ENCODE data around the gene GPR34.
"Not testable (repeated sequence)": the region's sequence is repeated elsewhere in the genome, so short reads cannot be mapped to it uniquely, and the experiment has no call there.

GPR34 gene

DNA sequence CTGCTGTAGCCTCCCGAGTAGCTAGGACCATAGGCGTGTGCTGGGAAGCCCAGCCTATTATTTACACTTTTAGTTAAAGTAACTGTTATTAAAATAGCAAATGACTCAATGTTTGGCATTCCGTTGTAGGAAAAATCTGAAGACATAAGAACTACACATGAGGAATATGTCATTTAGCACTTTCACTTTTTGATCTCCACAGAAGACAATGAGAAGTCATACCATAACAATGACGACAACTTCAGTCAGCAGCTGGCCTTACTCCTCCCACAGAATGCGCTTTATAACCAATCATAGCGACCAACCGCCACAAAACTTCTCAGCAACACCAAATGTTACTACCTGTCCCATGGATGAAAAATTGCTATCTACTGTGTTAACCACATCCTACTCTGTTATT, 6.7 kb downstream of the GPR34 start:
- peak; percentile 17 for DNase-seq (ENCODE audit: low read depth)

DNA sequence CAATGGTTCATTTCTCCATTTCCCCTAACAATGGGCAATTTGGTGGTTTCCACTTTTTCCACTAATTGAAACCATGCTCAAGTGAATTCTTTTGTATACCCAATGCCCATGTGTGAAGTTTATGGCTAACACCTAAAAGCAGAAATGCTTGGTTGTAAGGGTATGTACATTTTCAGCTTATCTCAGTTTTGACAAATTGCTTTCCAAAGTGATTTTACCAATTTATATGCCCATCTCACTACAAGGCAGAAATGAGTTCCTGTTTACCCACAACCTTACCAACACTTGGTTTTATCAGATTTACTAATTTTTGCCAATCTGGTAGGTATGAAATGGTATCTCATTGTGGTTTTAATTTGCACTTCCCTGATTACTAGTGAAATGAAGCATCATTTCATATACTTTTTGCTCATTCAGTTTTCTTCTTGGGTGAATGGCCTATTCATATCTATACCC, 14.8 kb downstream of the GPR34 start:
- no peak for DNase-seq (ENCODE audit: low read depth)

GRCh38 chrX:41705042-41705441, 16.3 kb downstream of the GPR34 start:
- no peak for DNase-seq (ENCODE audit: low read depth)

- no peak for DNase-seq (ENCODE audit: low read depth)
Observed at GRCh38 chrX:41705680-41706374, 17.1 kb downstream of the GPR34 start.

DNA sequence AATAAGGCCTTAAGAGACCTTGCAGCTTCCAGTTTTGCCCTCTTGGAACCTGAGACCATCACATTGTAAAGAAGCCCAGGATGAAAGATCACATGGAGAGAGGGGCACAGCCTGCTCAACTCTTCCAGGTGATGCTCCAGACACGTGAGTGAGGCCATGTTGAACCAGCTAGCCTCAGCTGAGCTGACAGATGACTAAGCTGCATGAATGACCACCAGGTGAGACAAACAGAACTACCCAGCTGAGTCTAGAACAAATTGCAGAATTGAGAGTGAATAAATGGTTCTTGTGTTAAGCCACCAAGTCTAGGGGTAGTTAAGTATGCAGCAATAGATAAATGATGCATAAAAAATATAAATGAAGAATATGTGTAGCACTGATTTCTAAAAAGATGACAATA, 18.4 kb downstream of the GPR34 start:
- no peak for DNase-seq (ENCODE audit: low read depth)

DNA sequence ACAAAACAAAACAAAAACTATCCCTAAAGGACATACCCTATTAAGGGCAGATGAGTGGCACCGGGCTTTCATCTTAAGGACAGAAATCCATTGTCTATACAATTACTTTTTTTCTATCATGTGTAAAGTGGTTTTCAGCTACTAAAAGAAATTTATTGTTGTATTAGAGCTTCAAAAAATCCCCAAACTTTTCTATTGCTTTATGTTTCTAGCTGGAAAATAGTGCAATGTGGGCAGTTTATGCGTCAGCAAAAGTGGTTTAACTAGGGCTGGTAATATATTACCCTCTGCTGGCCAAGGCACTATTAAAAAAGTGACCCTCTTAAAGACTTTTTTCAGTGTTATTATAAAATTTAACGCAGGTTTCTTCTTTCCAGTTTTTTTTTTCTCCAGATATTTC, 19.7 kb downstream of the GPR34 start:
- DNase-seq (ENCODE audit: low read depth) = no peak

DNA sequence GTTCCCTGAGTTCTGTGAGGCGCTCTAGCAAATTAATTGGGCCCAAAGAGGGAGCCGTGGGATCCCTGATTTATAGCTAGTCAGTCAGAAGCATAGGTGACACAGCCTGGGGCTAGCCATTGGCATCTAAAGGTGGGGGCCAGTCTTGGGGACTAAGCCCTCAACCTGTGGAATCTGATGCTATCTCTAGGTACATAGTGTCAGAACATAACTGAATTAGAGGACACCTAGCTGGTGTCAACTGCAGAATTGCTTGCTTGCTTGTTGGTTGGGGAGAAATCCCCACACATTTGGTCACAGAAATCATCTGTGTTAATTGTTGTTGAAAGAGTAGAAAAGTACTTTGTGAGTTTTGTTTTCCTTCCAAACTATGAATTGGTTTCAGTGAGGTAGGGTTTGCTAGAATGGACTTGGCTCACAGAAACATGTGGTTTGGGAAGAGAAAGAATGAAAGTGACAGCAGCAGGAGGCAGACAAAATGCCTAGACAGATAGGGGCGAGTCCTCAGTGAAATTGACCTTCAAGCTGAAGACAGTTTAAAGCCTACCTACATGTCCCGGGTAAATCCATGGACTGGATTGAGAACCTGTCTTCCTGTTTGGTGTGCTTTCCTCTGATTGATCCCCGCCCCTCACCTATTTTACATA, 22.4 kb downstream of the GPR34 start:
- DNase-seq (ENCODE audit: low read depth) = no peak

DNA sequence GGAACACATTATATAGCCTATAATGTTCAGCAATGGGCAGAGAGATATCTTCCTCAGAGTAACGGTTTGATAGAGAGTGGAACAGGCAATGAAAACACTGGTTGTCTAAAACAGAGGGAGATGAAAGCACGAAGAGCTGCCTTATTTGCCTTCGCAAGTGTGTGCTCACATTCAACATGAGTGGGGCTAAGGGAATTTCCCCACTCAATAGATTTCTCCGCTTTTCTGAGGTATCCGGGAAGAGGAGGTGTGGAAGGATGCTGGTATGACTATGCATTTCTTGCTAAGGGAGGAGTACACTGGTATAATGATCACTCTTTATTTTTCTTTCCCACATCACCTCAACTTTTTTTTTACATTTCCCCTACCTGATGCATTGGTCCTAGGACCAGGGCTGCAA, 27.4 kb downstream of the GPR34 start:
- DNase-seq (ENCODE audit: low read depth) = no peak

DNA sequence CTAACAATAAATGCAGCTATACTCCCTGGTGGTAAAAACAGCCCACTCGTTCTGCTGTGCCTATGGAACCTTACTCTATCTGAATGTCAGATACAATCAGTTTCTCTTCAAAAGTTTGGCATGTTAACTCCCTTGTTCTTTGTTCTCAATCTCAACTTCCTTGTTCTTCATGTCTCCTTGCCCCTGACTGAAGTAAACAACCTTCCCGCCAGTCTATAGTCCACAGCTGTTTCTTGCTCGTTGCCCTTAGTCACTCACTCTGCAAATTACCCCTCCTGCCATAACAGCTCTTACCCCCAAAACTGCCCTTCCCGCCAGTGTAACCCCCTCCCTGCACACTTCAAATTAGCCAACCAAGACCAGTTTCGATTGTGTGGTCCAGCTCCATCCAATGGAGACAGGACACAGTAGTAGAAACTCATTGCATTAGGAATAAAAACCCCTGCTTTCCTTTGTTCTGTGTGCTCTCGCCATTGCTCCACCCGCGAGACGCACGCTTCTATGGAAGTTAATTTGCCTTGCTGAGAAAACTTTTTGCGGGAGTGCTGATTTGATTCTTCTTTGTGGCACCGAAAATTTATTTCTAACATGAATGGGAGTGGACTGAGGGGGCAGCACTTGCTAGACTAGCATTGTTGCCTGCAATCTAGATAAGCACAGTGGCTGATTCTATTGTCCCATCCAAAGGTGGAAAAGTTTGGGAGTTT, 28.1 kb downstream of the GPR34 start:
- no peak for DNase-seq (ENCODE audit: low read depth)

DNA sequence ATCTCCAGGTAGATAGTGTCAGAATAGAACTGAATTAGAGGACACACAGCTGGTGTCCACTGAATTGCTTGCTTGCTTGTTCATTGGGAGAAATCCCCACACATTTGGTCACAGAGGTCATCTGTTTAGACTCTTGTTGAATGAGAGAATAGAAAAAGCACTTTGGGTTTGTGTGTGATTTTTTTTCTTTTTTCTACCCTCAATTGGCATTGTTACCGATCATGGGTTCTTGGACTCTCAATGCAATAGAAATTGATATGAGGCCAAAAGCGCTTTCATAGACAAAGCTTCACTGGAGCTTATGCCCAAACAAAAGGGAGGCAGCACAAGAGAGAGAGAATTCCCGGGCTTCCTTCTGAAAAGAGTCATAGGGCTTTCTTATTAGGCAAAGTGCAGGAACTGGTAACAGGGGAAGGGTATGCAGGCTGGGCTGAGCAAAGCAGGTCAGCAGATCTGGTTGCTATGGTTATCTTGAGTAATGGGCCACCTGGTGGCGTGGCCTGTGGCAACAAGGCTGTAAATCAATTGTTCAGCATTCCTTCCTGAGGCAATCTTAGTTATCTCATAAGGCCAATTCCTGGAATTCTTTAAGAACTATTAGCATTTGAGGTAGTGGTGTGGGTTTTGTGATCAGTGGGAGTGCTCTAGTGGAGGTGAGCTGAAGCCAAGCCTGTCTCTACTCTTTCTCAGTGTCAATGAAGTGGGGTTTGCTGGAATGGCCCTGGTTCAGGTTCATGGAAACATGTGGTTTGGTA, 29.9 kb downstream of the GPR34 start:
- DNase-seq (ENCODE audit: low read depth) = peak; percentile 7

DNA sequence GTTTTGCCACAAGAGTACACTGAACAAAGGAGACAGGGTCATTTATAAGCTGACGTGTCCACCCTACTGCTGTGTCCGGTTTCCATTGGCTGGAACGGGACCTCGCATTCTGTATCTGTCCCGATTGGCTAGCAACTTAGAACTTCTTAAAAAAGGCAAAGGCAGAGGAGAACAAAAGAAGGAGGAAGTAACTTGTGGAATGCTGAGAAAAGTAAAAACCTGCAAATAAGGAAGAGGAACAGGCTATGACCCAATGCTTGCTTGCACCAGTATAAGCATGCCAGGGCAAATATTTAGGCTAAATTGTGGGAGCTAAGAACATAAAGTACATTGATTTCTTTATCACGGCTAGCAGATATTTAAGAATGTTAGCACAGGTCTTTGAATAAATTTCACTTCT, 30.8 kb downstream of the GPR34 start:
- not testable (repeated sequence) for DNase-seq (ENCODE audit: low read depth)

DNA sequence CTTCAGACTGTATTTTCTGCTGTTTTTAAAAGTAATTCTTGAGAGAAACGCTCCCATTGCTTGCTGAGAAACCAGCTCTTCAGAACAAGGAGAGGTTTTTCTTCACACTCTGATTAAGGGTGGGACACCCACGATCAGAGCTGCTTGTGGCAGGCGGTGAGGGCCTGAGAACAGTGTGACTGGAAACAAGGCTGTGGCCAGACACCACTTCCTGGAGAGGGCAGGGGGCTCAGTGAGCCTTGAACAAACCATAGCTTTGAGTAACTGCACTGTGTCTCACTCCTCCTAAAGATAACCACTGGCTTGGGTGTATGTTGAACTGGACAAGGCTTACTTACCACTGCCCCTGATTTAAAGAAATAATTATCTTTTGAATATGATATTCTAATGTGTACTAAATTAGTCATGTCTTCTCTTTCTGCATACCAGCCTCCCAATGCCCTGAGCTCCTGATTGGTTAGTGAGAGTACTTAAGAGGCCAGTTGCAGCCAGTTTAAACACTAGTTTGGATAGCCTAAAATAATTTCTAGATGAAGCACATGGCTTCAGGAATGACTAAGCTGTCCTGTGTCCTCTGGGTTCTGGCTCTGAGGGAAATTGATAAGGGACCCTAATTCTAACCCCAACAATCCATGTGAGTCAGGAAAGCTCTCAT, 31.5 kb downstream of the GPR34 start:
- DNase-seq (ENCODE audit: low read depth) = peak; percentile 50

GRCh38 chrX:41721590-41721989, 32.8 kb downstream of the GPR34 start:
- no peak for DNase-seq (ENCODE audit: low read depth)

DNA sequence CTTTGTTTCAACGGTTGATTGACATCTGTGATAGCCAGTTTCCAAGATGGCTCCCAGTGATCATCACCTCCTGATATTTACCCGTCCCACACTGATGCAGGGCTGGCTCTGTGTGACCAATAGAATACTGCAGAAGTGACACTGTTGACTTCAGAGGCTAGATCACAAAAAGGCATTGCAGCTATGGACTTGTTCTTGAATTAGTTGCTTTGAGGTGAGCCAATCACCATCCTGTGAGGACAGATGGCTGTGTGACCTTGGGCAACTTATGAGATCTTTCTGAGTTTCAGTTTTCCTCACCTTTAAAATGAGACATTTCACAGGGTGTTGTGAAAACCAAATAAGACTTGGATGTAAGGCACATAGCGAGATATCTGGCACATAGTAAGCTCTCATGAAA, 33.4 kb downstream of the GPR34 start:
- no peak for DNase-seq (ENCODE audit: low read depth)

GRCh38 chrX:41722816-41723618, 34.2 kb downstream of the GPR34 start:
- peak; percentile 52 for DNase-seq (ENCODE audit: low read depth)

DNA sequence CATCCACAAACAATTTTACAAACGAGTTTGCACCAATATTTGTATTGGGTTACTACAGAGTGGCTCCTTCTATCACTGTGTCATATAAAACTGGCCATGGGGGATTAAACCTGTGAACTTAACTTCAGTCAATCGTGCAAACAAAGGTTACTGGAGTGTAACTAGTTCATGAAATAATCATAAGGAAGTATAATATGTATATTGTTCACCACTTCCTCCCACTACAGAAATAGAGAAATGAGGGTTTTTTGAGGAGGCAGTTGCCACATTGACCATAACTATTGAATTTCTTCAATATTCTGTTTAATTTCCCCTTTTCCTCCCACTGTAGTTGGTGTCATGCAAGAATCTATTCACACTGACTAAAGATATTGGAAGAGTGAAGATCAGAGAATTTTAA, 35.1 kb downstream of the GPR34 start, which contains the start of gene GPR82:
Gene GPR82 (plus strand): TSS at position 356 of the 400 bp plus-strand sequence. CDS start 2,846 bp downstream, outside the sequence.
- no peak for DNase-seq (ENCODE audit: low read depth)

DNA sequence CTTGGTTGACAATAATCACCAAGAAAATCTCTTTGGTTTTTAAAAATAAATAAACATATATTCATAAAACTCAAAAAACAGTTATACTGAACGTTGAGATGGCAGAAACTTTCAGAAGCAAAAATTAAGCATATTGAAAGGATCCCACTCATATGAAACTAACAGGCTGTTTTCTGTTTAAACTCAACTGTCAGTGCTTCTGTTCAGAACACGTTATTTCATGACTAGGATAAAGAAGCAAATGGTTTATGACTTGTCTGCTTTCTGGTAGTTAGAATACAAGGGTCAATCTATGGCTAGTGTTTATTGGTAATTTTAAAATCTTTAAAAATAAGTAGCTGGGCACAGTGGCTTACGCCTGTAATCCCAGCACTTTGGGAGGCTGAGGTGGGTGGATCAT, 39.4 kb downstream of the GPR34 start:
- no peak for DNase-seq (ENCODE audit: low read depth)

GRCh38 chrX:41730081-41730480, 41.3 kb downstream of the GPR34 start:
- DNase-seq (ENCODE audit: low read depth) = peak; percentile 75

DNA sequence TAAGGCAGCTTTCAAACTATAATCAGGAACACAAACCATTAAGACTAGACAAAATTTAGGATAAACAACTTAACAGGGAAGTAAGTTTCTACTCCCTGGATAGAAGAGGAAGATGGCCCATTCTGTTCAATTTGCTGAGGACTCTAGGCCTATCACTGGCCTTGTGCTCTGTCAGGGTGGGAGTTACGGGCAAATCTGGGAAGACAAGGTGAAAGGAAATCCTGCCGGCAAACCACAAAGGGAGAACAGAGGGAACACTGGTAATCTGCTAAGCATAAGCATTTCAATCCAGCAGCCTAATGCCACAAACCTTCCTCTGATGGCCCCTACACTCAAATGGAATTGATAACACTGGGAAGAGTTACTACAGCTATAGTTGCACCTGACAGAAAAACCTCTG, 43.5 kb downstream of the GPR34 start:
- DNase-seq (ENCODE audit: low read depth) = no peak

- no peak for DNase-seq (ENCODE audit: low read depth)
Observed at GRCh38 chrX:41733939-41734338, 45.2 kb downstream of the GPR34 start.

DNA sequence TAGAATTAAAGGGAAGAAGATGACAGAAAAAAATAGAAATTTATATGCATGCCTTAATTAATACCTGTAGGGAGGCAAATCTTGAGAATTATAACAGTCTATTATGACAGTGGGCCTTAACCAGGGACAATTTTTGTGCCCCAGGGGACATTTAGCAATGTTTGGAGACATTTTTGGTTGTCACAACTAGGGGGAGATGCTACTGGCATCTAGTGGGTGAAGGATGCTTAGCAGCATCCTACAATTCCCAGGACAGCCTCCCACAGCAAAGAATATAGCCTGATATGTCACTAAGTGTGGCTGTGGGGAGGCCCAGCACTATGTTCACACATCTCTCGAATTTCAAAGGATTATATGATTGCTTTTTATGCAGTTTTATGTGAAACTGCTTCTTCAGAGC, 45.8 kb downstream of the GPR34 start:
- peak; percentile 17 for DNase-seq (ENCODE audit: low read depth)

Data from iris pigment epithelial cell (primary cell).